ENCODE measurements around the gene INHA.
A peak's percentile ranks its signal among the peaks of the same experiment; 100 is the strongest.

Gene INHA

GRCh38 chr2:219575566-219576504, 3.7 kb downstream of the INHA start:
- no peak for DNase-seq

GRCh38 chr2:219576505-219577388, 4.6 kb downstream of the INHA start:
- no peak for DNase-seq

GRCh38 chr2:219578811-219579613, 6.9 kb downstream of the INHA start:
- DNase-seq = no peak

GRCh38 chr2:219581346-219581745, 9.2 kb downstream of the INHA start:
- no peak for DNase-seq

GRCh38 chr2:219591091-219591490, 19.0 kb downstream of the INHA start:
- DNase-seq = no peak

- DNase-seq = no peak
Measured at GRCh38 chr2:219592736-219593135, 20.6 kb downstream of the INHA start.

GRCh38 chr2:219593154-219593553, 21.0 kb downstream of the INHA start:
- DNase-seq = no peak

GRCh38 chr2:219595256-219595655, 23.1 kb downstream of the INHA start:
- no peak for DNase-seq

- DNase-seq = no peak
Measured at GRCh38 chr2:219596954-219597551, 24.9 kb downstream of the INHA start.

GRCh38 chr2:219597552-219598307, 25.6 kb downstream of the INHA start, which contains the start of gene STK11IP:
TSS of gene STK11IP (plus strand) at chr2:219597857. CDS start at chr2:219598120, 263 bp downstream.
- DNase-seq = peak; percentile 88 to 89

- DNase-seq = no peak
Measured at GRCh38 chr2:219598308-219599078, 26.4 kb downstream of the INHA start.

GRCh38 chr2:219603771-219604170, 31.7 kb downstream of the INHA start:
- DNase-seq = no peak

GRCh38 chr2:219605607-219605954, 33.5 kb downstream of the INHA start:
- no peak for DNase-seq

GRCh38 chr2:219607931-219608330, 35.8 kb downstream of the INHA start:
- DNase-seq = no peak

GRCh38 chr2:219608399-219608964, 36.4 kb downstream of the INHA start:
- DNase-seq = no peak

GRCh38 chr2:219609149-219609750, 37.1 kb downstream of the INHA start:
- no peak for DNase-seq

- no peak for DNase-seq
Measured at GRCh38 chr2:219611306-219611705, 39.2 kb downstream of the INHA start.

- DNase-seq = no peak
Measured at GRCh38 chr2:219611866-219612576, 39.9 kb downstream of the INHA start.

- peak; percentile 24 to 50 for DNase-seq
Measured at GRCh38 chr2:219612577-219613286, 40.6 kb downstream of the INHA start.

All from CD4-positive, alpha-beta T cell treated with Interleukin-4 for 1 hour (primary cell).